ENCODE data around the gene DACH2. TPM values are rescaled to one million over a fixed set of nuclear protein-coding genes. Genes with fewer than 3 reads are reported as not detected.

The DACH2 gene
- total and polyA plus RNA-seq, 8 donors = 0.17 to 5.4 (median 5.2) TPM; not detected in 1

DNA sequence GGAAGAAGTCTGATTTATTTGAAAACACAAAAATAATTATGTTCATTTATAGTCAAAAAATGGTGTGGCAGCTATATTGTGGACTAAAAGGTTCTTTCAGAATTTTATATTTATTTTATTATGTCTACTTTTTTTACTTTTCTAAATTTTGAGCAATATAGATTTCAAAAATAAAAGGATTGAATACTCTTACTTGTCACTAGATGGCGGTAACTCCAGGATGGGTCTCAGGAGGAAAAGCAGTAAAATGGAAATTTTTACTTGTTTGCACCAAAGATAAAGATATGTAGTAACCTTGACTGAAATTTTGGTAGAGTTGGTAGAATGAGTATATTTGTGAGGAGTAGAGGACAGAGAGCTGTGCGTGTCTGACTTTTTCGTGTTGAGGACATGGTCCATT, 14.5 kb upstream of the DACH2 start:
- Histone ChIP-seq H3K27ac (no peak overlapping the region), H3K36me3 (no peaks in the 10 kb centered on the region), H3K4me3 (no peak overlapping the region), H3K4me1 (no peaks in the 10 kb centered on the region), H3K27me3 (peaks cover 0 to 3% of the 10 kb centered on the region in 2 donors), H3K9me3 (no peaks in the 10 kb centered on the region)
- TF ChIP-seq, protein P1, sequence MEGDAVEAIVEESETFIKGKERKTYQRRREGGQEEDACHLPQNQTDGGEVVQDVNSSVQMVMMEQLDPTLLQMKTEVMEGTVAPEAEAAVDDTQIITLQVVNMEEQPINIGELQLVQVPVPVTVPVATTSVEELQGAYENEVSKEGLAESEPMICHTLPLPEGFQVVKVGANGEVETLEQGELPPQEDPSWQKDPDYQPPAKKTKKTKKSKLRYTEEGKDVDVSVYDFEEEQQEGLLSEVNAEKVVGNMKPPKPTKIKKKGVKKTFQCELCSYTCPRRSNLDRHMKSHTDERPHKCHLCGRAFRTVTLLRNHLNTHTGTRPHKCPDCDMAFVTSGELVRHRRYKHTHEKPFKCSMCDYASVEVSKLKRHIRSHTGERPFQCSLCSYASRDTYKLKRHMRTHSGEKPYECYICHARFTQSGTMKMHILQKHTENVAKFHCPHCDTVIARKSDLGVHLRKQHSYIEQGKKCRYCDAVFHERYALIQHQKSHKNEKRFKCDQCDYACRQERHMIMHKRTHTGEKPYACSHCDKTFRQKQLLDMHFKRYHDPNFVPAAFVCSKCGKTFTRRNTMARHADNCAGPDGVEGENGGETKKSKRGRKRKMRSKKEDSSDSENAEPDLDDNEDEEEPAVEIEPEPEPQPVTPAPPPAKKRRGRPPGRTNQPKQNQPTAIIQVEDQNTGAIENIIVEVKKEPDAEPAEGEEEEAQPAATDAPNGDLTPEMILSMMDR (IDR thresholded peaks at IDR 0.05) = peak in 1 of 2 donors; percentile 59
- no peak for ATAC-seq
- intact Hi-C loops (cut with DNase I) = no loop called here
- no peak for DNase-seq

DNA sequence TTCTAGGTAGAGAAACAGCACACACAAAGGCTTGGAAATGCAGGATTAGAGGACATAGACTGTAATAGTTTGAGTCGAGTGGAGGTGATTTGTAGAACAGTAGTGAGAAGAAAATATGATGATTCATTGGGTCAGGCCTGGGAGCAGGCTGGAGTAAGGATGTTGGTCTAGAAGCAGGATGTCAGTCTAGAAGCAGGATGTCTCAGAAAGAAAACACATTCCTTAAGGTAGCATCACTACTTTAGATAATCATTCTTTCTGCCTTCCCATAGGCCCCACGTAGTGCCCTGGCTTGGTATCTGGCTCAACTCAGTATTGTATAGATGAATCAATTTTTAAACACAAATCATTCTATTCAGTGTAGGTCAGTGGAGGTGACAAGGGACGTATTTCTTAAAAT, 11.2 kb upstream of the DACH2 start:
- intact Hi-C loops (cut with DNase I) = no loop called here
- Histone ChIP-seq H3K9me3 (no peaks in the 10 kb centered on the region), H3K4me3 (no peak overlapping the region), H3K36me3 (no peaks in the 10 kb centered on the region), H3K27ac (no peak overlapping the region), H3K27me3 (peaks cover 0 to 3% of the 10 kb centered on the region in 2 donors), H3K4me1 (no peaks in the 10 kb centered on the region)
- ATAC-seq (no peak), DNase-seq (no peak)
- TF ChIP-seq, protein P1 (IDR thresholded peaks at IDR 0.05) = no peak

DNA sequence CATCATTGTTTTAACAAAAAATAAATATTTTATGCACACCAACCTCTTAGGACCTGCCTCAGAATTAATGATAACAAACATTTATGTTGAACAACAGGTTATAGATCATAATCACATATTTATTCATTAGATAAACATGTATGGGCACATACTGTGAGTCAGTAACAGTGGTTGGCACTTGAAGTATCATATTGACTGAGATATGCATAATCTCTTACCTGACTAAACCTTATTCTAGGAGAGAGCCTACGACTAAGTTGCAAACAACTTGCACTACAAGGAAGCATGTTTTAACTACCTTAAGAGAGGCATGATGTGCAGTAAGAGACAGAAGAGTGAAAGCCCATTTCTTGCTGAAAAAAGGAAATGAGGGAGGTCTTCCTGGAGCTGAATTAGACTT, 6.5 kb upstream of the DACH2 start:
- no peaks in the 10 kb centered on the region for H3K9me3 ChIP-seq
- no peak overlapping the region for H3K4me3 ChIP-seq
- H3K27ac ChIP-seq = no peak overlapping the region
- intact Hi-C loops (cut with DNase I) = no loop called here
- DNase-seq = no peak
- no peaks in the 10 kb centered on the region for H3K4me1 ChIP-seq
- TF ChIP-seq, protein P1 (IDR thresholded peaks at IDR 0.05) = no peak
- H3K36me3 ChIP-seq = no peaks in the 10 kb centered on the region
- ATAC-seq = no peak
- H3K27me3 ChIP-seq = no peaks in the 10 kb centered on the region

- Histone ChIP-seq H3K9me3 (no peaks in the 10 kb centered on the region), H3K4me3 (no peak overlapping the region), H3K27ac (no peak overlapping the region), H3K27me3 (peaks cover 18 to 43% of the 10 kb centered on the region in 2 donors), H3K4me1 (no peaks in the 10 kb centered on the region), H3K36me3 (no peaks in the 10 kb centered on the region)
- intact Hi-C loops (cut with DNase I) = no loop called here
- DNase-seq = no peak
- ATAC-seq = no peak
- TF ChIP-seq, protein P1 (IDR thresholded peaks at IDR 0.05) = no peak
Observed at GRCh38 chrX:86146102-86146501, 2.1 kb upstream of the DACH2 start.

DNA sequence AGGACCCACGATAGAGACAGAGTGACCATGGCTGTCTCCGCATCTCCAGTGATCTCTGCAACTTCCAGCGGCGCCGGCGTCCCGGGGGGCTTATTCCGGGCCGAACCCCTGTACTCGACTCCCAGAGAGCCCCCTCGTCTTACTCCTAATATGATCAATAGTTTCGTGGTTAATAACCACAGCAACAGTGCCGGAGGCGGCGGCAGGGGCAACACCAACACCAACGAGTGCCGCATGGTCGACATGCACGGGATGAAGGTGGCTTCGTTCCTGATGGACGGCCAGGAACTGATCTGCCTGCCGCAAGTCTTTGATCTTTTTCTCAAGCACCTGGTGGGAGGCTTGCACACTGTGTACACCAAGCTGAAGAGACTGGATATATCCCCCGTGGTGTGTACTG, 343 bp downstream of the DACH2 start:
- ATAC-seq (no peak), DNase-seq (no peak)
- H3K9me3 ChIP-seq = no peaks in the 10 kb centered on the region
- no peaks in the 10 kb centered on the region for H3K4me1 ChIP-seq
- peaks cover 24 to 53% of the 10 kb centered on the region in 2 donors for H3K27me3 ChIP-seq
- no peaks in the 10 kb centered on the region for H3K36me3 ChIP-seq
- peak overlapping the region in 1 of 2 donors; percentile 36 for H3K4me3 ChIP-seq
- TF ChIP-seq, protein P1 (IDR thresholded peaks at IDR 0.05) = no peak
- H3K27ac ChIP-seq = no peak overlapping the region
- intact Hi-C loops (cut with DNase I) = no loop called here

Data from left lung (tissue), 10 donors.